Loucy (cell line): ENCODE results near the gene CDH5.

ENCODE experiments used
- H2AFZ ChIP-seq: fragments of 200-600 bp; sonication (generic); 2 replicates; pipeline ENCODE4 v1.6.0; 2016; ENCODE audit warnings: antibody characterized with exemption, mild to moderate bottlenecking, low read length, moderate library complexity
- H3F3A ChIP-seq: fragments of 200-600 bp; 2 replicates; pipeline ENCODE4 v1.6.0; 2016; ENCODE audit warnings: antibody characterized with exemption, low read depth, mild to moderate bottlenecking
- H3K27me3 ChIP-seq: fragments of 200-600 bp; sonication (generic); 2 replicates; pipeline ENCODE4 v1.6.1; 2014; ENCODE audit warnings: low read length, mild to moderate bottlenecking; ENCODE audit not compliant: insufficient read depth, poor library complexity, severe bottlenecking
- H3K36me3 ChIP-seq: fragments of 200-600 bp; sonication (generic); 2 replicates; pipeline ENCODE4 v1.6.1; 2016; ENCODE audit warnings: low read length; ENCODE audit not compliant: insufficient read depth
- H3K4me1 ChIP-seq: fragments of 200-600 bp; sonication (generic); 2 replicates; pipeline ENCODE4 v1.5.1; 2014; ENCODE audit warnings: low read length, mild to moderate bottlenecking; ENCODE audit not compliant: insufficient read depth, poor library complexity, severe bottlenecking
- H3K4me2 ChIP-seq: fragments of 200-600 bp; sonication (generic); 2 replicates; pipeline ENCODE4 v1.6.0; 2014; ENCODE audit warnings: antibody characterized with exemption, low read length, low read depth, mild to moderate bottlenecking; ENCODE audit not compliant: poor library complexity, severe bottlenecking
- H3K4me3 ChIP-seq: fragments of 200-600 bp; sonication (generic); 2 replicates; pipeline ENCODE4 v1.5.1; 2014; ENCODE audit warnings: low read length, mild to moderate bottlenecking, mixed read lengths; ENCODE audit not compliant: poor library complexity, severe bottlenecking
- H3K79me2 ChIP-seq: fragments of 200-600 bp; sonication (generic); 2 replicates; pipeline ENCODE4 v1.6.1; 2014; ENCODE audit warnings: low read length; ENCODE audit not compliant: insufficient read depth
- H3K9ac ChIP-seq: fragments of 200-600 bp; sonication (generic); 2 replicates; pipeline ENCODE4 v1.6.0; 2014; ENCODE audit warnings: mild to moderate bottlenecking, low read depth, low read length, moderate library complexity; ENCODE audit not compliant: poor library complexity, severe bottlenecking
- H3K9me2 ChIP-seq: fragments of 200-600 bp; sonication (generic); replicated peaks from 2 replicates; pipeline ENCODE4 v1.6.1; 2016; ENCODE audit warnings: low read depth, low read length, mixed read lengths
- H3K9me3 ChIP-seq: fragments of 200-600 bp; sonication (generic); 2 replicates; pipeline ENCODE4 v1.6.1; 2014; ENCODE audit warnings: mild to moderate bottlenecking, antibody characterized with exemption, low read length, low read depth; ENCODE audit not compliant: insufficient read depth
- H4K20me1 ChIP-seq: fragments of 200-600 bp; sonication (generic); 2 replicates; pipeline ENCODE4 v1.6.0; 2014; ENCODE audit warnings: antibody characterized with exemption, low read length, mild to moderate bottlenecking; ENCODE audit not compliant: insufficient read depth, poor library complexity, severe bottlenecking
- EZH2phosphoT487 ChIP-seq: fragments of 200-600 bp; IDR thresholded peaks from 2 replicates; pipeline ENCODE4 v1.6.1; 2018; ENCODE audit warnings: antibody characterized with exemption, mild to moderate bottlenecking, moderate library complexity, borderline replicate concordance
- TF ChIP-seq, protein P1 (sequence below): fragments of 200-600 bp; sonication (generic); conservative IDR thresholded peaks from 2 replicates; pipeline ENCODE4 v1.5.1; 2014; ENCODE audit warnings: mild to moderate bottlenecking, antibody characterized with exemption, low read length

The CDH5 gene

DNA sequence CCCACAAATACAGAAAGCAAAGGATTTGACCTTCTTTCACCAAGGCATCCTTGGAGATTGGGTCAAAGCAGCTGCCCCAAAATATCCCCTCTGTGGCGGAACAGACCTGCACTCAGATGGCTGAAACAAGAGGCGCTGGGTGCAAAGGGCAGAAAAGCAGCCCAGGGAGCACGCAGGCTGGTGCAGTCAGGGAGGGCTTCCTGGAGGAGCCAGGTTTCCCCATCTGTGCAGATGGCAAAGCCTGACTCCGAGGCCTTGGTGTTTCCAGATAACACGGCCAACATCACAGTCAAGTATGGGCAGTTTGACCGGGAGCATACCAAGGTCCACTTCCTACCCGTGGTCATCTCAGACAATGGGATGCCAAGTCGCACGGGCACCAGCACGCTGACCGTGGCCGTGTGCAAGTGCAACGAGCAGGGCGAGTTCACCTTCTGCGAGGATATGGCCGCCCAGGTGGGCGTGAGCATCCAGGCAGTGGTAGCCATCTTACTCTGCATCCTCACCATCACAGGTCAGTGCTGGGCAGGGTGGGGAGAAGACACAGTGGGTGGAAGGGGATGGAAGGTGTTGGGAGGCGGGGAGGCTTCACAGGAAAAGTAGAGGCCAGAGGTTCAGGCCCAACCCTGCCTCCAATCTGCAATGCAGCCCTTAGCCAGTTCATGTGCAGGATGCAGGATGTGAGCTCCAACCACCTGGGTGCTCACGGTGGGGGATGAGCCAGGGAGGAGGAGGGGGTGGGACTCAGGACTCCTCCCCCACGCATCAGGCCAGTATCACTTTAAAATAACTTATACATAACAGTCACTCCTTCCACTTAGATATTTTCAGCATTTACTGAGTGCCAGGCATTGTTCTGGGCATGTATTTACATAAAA is 34.3 kb downstream of the CDH5 start:
- H3K4me2 ChIP-seq, result no peak overlapping the region
- H3K9me2 ChIP-seq, result no peaks in the 10 kb centered on the region
- no peak overlapping the region for H3K4me3 ChIP-seq
- H3K9me3 ChIP-seq, result no peaks in the 10 kb centered on the region
- no peaks in the 10 kb centered on the region for H3K4me1 ChIP-seq
- no peaks in the 10 kb centered on the region for H4K20me1 ChIP-seq
- no peaks in the 10 kb centered on the region for H3K79me2 ChIP-seq
- TF ChIP-seq, protein P1, sequence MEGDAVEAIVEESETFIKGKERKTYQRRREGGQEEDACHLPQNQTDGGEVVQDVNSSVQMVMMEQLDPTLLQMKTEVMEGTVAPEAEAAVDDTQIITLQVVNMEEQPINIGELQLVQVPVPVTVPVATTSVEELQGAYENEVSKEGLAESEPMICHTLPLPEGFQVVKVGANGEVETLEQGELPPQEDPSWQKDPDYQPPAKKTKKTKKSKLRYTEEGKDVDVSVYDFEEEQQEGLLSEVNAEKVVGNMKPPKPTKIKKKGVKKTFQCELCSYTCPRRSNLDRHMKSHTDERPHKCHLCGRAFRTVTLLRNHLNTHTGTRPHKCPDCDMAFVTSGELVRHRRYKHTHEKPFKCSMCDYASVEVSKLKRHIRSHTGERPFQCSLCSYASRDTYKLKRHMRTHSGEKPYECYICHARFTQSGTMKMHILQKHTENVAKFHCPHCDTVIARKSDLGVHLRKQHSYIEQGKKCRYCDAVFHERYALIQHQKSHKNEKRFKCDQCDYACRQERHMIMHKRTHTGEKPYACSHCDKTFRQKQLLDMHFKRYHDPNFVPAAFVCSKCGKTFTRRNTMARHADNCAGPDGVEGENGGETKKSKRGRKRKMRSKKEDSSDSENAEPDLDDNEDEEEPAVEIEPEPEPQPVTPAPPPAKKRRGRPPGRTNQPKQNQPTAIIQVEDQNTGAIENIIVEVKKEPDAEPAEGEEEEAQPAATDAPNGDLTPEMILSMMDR, result no peak
- TF ChIP-seq EZH2phosphoT487, result no peak
- H3K36me3 ChIP-seq, result no peaks in the 10 kb centered on the region
- H2AFZ ChIP-seq, result no peak overlapping the region
- H3F3A ChIP-seq, result no peaks in the 10 kb centered on the region
- H3K9ac ChIP-seq, result no peak overlapping the region
- no peaks in the 10 kb centered on the region for H3K27me3 ChIP-seq

DNA sequence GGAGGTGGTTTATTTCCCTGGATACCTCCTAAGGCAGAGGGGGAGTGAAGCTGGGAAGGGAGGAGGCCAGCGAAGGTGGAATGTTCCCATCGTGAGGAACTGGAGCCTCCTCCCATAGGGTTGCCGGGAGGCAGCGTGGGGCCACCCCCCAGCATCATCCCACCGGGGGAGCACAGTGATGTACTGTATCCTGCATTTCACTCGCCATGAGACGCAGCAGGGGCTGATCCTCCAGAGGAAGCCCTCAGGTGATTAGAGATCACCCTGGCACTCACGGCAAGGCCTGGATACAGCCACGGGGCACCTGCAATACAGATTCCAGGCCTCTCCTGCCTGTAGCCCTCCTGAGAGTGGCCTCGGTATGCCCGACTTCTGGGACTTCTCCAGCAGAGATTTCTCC is 35.1 kb downstream of the CDH5 start:
- no peaks in the 10 kb centered on the region for H4K20me1 ChIP-seq
- no peaks in the 10 kb centered on the region for H3K9me3 ChIP-seq
- no peaks in the 10 kb centered on the region for H3K79me2 ChIP-seq
- H3K4me3 ChIP-seq, result no peak overlapping the region
- no peaks in the 10 kb centered on the region for H3K9me2 ChIP-seq
- H3K27me3 ChIP-seq, result no peaks in the 10 kb centered on the region
- H3K4me2 ChIP-seq, result no peak overlapping the region
- H3F3A ChIP-seq, result no peaks in the 10 kb centered on the region
- no peak for TF ChIP-seq EZH2phosphoT487
- TF ChIP-seq, protein P1, result no peak
- no peak overlapping the region for H2AFZ ChIP-seq
- H3K4me1 ChIP-seq, result no peaks in the 10 kb centered on the region
- H3K36me3 ChIP-seq, result no peaks in the 10 kb centered on the region
- no peak overlapping the region for H3K9ac ChIP-seq

DNA sequence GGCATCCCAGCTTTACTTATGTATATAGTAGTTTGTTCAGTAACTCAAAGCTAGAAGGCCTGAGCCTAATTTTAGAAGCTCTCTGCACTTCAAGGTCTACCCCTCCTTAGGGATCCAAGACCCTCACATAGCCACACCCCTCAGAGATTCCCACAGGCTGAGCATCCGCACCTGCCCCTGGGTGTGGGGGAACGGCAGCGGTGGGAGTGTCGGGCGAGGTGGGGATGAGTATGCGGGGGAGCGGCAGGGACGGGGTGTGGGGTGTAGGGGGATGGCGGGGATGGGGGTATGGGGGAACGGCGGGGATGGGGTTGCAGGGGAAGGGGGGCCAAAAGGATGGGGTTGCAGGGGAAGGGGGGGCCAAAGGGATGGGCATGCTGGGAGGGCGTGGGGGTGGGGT is 35.7 kb downstream of the CDH5 start:
- H4K20me1 ChIP-seq, result no peaks in the 10 kb centered on the region
- no peak overlapping the region for H3K9ac ChIP-seq
- H3F3A ChIP-seq, result no peaks in the 10 kb centered on the region
- no peak overlapping the region for H3K4me3 ChIP-seq
- no peaks in the 10 kb centered on the region for H3K27me3 ChIP-seq
- TF ChIP-seq EZH2phosphoT487, result no peak
- no peak overlapping the region for H2AFZ ChIP-seq
- H3K9me3 ChIP-seq, result no peaks in the 10 kb centered on the region
- H3K79me2 ChIP-seq, result no peaks in the 10 kb centered on the region
- H3K36me3 ChIP-seq, result no peaks in the 10 kb centered on the region
- no peak overlapping the region for H3K4me2 ChIP-seq
- no peaks in the 10 kb centered on the region for H3K4me1 ChIP-seq
- no peaks in the 10 kb centered on the region for H3K9me2 ChIP-seq
